Measurements from ENCODE around the gene FAM149A.

The FAM149A gene

DNA sequence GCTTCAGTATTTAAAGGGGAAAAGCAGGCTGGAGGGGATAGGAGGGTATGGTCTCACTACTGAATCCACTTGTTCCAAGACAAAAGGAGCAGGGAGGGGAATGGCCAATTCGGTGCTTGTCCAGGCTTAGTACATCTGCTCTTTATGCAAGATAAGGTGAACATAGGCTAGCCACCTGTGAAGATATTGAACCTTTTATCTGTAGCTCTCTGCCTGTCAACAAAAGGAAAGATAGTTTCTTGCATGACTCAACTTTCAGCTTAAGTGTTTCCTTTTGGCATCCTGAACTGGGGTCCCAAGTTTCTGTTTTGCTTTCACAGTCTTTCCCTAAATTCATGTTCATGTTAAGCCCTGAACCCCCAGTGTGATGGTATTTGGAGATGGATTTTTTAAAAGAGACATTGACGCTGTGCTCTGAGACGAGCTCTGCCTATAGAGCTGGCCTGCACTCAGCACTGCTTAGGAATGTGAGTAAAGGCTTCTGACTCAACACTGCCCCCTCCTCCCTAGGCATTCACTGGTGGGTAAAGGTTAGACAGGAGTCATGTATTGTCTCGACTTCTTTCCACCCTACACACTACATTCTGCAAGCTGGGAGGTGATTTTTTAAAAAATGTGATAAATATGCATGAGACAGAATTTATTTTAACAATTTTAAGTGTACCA lies 28.2 kb downstream of the FAM149A start:
- H3K9me3 ChIP-seq (ENCODE audit: control insufficient read depth, low read length) = no peaks in the 10 kb centered on the region
- no peak for DNase-seq
- H3K27me3 ChIP-seq (replicated peaks; ENCODE audit: control insufficient read depth, insufficient read depth, low read length, poor library complexity, severe bottlenecking) = no peaks in the 10 kb centered on the region
- H3K27ac ChIP-seq (ENCODE audit: insufficient read depth, low read length, poor library complexity, severe bottlenecking) = no peak overlapping the region
- H3K4me1 ChIP-seq (ENCODE audit: control insufficient read depth, insufficient read depth, low read length, poor library complexity, severe bottlenecking) = no peaks in the 10 kb centered on the region
- H3K36me3 ChIP-seq (ENCODE audit: control insufficient read depth, insufficient read depth, low read length) = no peaks in the 10 kb centered on the region
- no peak overlapping the region for H3K4me3 ChIP-seq (ENCODE audit: insufficient read depth, low read depth, low read length, poor library complexity, severe bottlenecking)

DNA sequence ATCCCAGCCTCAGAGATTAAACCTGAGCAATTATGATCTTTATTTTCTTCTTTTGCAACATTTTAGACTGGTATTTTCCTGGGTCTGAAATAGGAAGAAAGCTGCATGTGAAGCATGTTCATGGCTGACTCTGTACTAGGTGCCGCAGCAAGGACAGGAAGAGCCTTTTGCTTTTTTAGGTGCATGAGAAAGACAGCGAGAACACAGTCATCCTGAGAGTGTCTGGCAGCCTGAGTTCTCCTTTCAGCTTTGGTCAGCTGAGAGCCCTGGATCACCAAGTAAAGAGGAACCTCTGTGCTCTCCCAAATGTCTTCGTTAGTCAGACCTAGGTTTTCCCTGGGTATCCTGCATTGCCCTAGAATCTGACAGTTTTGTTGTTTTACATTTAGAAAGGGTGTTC lies 29.8 kb downstream of the FAM149A start:
- H3K4me3 ChIP-seq (ENCODE audit: insufficient read depth, low read depth, low read length, poor library complexity, severe bottlenecking) = no peak overlapping the region
- no peaks in the 10 kb centered on the region for H3K36me3 ChIP-seq (ENCODE audit: control insufficient read depth, insufficient read depth, low read length)
- no peaks in the 10 kb centered on the region for H3K4me1 ChIP-seq (ENCODE audit: control insufficient read depth, insufficient read depth, low read length, poor library complexity, severe bottlenecking)
- no peak for DNase-seq
- H3K9me3 ChIP-seq (ENCODE audit: control insufficient read depth, low read length) = no peaks in the 10 kb centered on the region
- H3K27ac ChIP-seq (ENCODE audit: insufficient read depth, low read length, poor library complexity, severe bottlenecking) = no peak overlapping the region
- H3K27me3 ChIP-seq (replicated peaks; ENCODE audit: control insufficient read depth, insufficient read depth, low read length, poor library complexity, severe bottlenecking) = no peaks in the 10 kb centered on the region

DNA sequence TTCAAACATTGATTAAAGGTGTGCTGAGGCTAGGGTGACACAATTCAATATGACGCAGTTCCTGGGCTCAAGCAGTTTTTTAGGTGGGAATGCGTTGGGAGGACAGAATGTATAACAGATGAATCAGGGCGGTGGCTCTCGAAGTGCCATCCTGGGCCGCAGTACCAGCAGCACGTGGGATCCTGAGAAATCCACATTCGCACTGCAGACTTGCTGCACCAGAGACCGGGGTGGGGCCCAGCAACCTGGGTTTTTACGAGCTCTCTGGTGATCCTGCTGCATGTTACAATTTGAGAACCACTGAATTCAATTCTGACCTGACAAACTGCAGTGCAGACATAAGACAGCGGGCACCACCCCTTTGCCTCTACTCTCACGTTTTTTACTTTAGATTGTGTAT lies 30.4 kb downstream of the FAM149A start:
- no peaks in the 10 kb centered on the region for H3K36me3 ChIP-seq (ENCODE audit: control insufficient read depth, insufficient read depth, low read length)

DNA sequence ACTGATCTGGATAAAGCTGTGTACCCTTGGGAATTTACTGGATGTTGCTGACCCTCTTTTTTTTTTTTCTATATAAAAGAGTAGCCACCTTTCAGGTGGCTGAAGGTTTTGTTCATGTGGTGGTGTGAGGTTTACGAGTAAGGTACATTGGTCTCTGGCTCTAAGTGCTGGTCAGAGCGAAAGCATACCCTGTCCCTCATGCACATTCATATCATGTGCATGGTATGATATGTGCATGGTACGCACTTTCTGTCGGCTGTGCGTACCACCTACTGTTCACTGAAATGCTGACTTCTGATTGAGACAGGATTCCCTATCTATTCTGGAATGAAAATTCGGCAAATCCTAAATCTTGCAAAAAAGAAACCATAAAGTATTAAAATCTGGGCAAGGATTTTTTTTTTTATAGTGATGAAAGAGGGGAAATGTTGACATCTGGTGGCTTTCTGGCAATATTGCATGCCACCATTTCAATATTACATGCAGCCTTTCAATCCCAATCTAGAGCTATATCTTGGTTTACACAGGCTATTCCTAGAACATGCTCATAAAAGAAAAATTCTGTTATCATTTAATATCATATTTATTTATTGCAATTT lies 32.8 kb downstream of the FAM149A start:
- H3K4me3 ChIP-seq (ENCODE audit: insufficient read depth, low read depth, low read length, poor library complexity, severe bottlenecking) = no peak overlapping the region
- no peak for DNase-seq

More for the DNA sequence above, 30.4 kb downstream of the FAM149A start:
- no peak overlapping the region for H3K27ac ChIP-seq (ENCODE audit: insufficient read depth, low read length, poor library complexity, severe bottlenecking)
- no peaks in the 10 kb centered on the region for H3K4me1 ChIP-seq (ENCODE audit: control insufficient read depth, insufficient read depth, low read length, poor library complexity, severe bottlenecking)
- H3K4me3 ChIP-seq (ENCODE audit: insufficient read depth, low read depth, low read length, poor library complexity, severe bottlenecking) = no peak overlapping the region
- DNase-seq = no peak
- H3K27me3 ChIP-seq (replicated peaks; ENCODE audit: control insufficient read depth, insufficient read depth, low read length, poor library complexity, severe bottlenecking) = no peaks in the 10 kb centered on the region
- H3K9me3 ChIP-seq (ENCODE audit: control insufficient read depth, low read length) = no peaks in the 10 kb centered on the region

DNA sequence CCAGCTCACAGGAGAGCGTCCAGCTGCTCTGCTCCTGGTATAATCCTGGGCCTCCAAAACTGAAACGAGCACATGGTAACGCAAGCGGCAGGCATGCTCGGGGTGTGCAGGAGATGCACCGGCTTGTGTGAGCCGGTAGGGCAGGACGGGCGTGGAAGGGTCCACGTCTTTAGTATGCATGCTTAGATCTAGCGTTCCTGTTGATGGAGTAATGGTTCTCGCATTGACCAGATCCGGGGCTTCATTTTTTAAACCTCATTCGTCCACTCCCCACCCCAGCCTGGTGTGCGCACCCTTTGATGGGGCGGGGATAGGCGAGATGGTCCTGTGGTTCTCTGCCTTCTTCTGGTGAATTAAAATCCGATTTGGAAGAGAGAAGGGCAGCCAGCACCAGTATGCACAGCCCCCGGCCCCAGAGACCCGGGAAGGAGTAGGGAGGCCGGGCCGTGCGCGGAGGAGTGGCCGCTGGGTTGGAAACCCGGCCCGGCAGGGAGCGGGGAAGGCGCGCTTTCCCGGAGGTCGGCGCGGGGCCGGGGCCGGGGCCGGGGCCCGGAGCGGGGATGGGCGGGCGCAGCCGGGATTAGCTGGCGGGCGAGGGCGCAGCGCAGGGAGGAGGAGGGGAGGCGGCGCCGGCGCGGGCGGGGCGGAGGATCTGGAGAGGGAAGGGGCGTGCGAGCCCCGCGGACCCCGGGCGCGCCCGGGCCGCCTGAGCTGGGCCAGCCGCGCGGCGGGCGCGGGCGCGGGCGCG lies 39.9 kb downstream of the FAM149A start:
- no peak overlapping the region for H3K27ac ChIP-seq (ENCODE audit: insufficient read depth, low read length, poor library complexity, severe bottlenecking)
- peaks cover 4% of the 10 kb centered on the region for H3K4me1 ChIP-seq (ENCODE audit: control insufficient read depth, insufficient read depth, low read length, poor library complexity, severe bottlenecking)
- peak overlapping the region; percentile 8 for H3K4me3 ChIP-seq (ENCODE audit: insufficient read depth, low read depth, low read length, poor library complexity, severe bottlenecking)
- peaks cover 10% of the 10 kb centered on the region for H3K27me3 ChIP-seq (replicated peaks; ENCODE audit: control insufficient read depth, insufficient read depth, low read length, poor library complexity, severe bottlenecking)
- no peaks in the 10 kb centered on the region for H3K36me3 ChIP-seq (ENCODE audit: control insufficient read depth, insufficient read depth, low read length)
- H3K9me3 ChIP-seq (ENCODE audit: control insufficient read depth, low read length) = no peaks in the 10 kb centered on the region
- no peak for DNase-seq

More for the DNA sequence above, 32.8 kb downstream of the FAM149A start:
- Histone ChIP-seq H3K36me3 (ENCODE audit: control insufficient read depth, insufficient read depth, low read length) (no peaks in the 10 kb centered on the region), H3K27ac (ENCODE audit: insufficient read depth, low read length, poor library complexity, severe bottlenecking) (no peak overlapping the region), H3K27me3 (replicated peaks; ENCODE audit: control insufficient read depth, insufficient read depth, low read length, poor library complexity, severe bottlenecking) (no peaks in the 10 kb centered on the region), H3K4me1 (ENCODE audit: control insufficient read depth, insufficient read depth, low read length, poor library complexity, severe bottlenecking) (no peaks in the 10 kb centered on the region), H3K9me3 (ENCODE audit: control insufficient read depth, low read length) (no peaks in the 10 kb centered on the region)

DNA sequence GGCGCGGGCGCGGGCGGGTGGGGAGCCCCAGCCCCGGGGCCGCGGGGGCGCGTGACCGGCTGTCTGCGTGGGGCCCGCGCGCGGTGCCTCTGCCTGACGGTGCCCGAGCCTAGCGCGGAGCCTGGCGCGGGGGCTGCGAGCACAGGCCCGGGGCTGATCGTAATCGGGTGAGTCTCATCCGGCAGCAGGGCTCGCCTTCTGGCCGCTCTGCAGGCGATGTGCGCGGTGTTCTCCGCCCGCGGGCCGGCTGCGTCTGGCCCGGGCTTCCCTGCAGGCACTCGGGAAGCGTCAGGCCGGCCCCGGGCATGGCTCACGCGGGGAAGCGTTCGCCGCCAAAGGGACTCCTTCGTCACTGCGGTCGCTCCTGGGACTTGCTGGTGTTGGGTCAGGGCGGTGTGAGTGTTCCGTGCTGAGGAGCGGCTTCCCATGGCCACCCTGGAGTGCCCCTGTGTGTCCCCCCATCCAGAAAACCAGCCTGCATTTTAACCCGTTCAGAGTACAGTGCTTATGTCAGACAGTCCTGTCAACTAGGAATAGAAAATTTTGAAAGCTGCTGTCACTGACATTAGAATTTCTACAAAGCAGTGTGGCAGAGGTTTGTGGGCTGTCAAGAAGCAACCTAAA lies 40.6 kb downstream of the FAM149A start:
- H3K36me3 ChIP-seq (ENCODE audit: control insufficient read depth, insufficient read depth, low read length) = no peaks in the 10 kb centered on the region
- DNase-seq = no peak
- peak overlapping the region; percentile 45 for H3K4me3 ChIP-seq (ENCODE audit: insufficient read depth, low read depth, low read length, poor library complexity, severe bottlenecking)
- no peaks in the 10 kb centered on the region for H3K9me3 ChIP-seq (ENCODE audit: control insufficient read depth, low read length)
- no peak overlapping the region for H3K27ac ChIP-seq (ENCODE audit: insufficient read depth, low read length, poor library complexity, severe bottlenecking)
- peaks cover 10% of the 10 kb centered on the region for H3K27me3 ChIP-seq (replicated peaks; ENCODE audit: control insufficient read depth, insufficient read depth, low read length, poor library complexity, severe bottlenecking)
- H3K4me1 ChIP-seq (ENCODE audit: control insufficient read depth, insufficient read depth, low read length, poor library complexity, severe bottlenecking) = peaks cover 4% of the 10 kb centered on the region

DNA sequence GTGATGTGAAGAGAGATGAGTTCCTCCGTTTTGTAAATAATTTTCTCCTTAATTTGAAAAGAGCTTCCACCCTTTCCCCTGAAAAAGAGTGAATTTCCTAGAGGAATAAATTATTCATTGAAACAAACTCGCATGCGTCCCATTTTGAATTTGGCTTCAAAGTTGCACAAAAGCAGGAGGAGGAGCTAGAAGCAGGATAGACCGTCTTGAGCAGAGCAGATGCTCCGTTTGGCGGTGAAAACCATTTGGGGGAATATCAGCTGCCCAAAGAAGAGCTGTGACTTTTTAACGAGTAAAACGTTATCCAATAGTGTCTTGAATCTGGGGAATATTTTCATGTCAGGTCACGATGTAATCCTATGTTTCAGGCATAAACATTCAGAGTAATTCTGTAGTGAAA lies 42.0 kb downstream of the FAM149A start:
- Histone ChIP-seq H3K36me3 (ENCODE audit: control insufficient read depth, insufficient read depth, low read length) (no peaks in the 10 kb centered on the region), H3K4me1 (ENCODE audit: control insufficient read depth, insufficient read depth, low read length, poor library complexity, severe bottlenecking) (peaks cover 4% of the 10 kb centered on the region), H3K4me3 (ENCODE audit: insufficient read depth, low read depth, low read length, poor library complexity, severe bottlenecking) (no peak overlapping the region), H3K27me3 (replicated peaks; ENCODE audit: control insufficient read depth, insufficient read depth, low read length, poor library complexity, severe bottlenecking) (peaks cover 10% of the 10 kb centered on the region), H3K9me3 (ENCODE audit: control insufficient read depth, low read length) (no peaks in the 10 kb centered on the region), H3K27ac (ENCODE audit: insufficient read depth, low read length, poor library complexity, severe bottlenecking) (no peak overlapping the region)
- no peak for DNase-seq

DNA sequence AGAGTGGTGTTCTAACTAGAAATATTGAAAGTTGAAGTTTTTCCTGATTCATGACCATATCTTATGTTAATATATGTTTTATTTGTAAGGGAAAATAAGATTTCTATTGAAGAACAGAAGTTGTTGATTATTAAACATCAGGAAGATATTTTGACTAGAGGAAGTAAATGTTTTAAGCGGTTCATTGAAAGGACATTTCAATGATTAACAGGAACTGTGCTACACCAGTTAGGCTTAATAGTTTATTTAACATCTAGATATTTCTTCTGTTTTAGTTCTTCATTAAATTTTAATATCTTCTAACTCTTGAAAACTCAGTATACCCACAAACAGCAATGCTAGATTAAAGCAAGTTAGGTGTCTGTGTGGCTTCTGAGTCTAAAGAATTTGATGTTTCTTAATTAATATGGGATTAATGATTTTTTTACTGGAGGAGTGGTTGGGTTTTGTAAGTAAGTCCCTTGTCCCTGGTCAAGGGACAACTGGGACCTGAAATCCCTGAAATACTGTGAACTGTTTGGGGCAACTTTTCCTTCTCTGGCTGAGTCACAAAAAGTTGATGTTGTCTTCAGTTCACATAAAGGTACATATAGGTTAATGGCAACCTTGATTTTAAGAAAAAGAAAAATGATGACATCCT lies 44.0 kb downstream of the FAM149A start:
- peaks cover 4% of the 10 kb centered on the region for H3K4me1 ChIP-seq (ENCODE audit: control insufficient read depth, insufficient read depth, low read length, poor library complexity, severe bottlenecking)
- no peak overlapping the region for H3K4me3 ChIP-seq (ENCODE audit: insufficient read depth, low read depth, low read length, poor library complexity, severe bottlenecking)
- H3K9me3 ChIP-seq (ENCODE audit: control insufficient read depth, low read length) = no peaks in the 10 kb centered on the region
- no peak overlapping the region for H3K27ac ChIP-seq (ENCODE audit: insufficient read depth, low read length, poor library complexity, severe bottlenecking)
- no peak for DNase-seq
- no peaks in the 10 kb centered on the region for H3K36me3 ChIP-seq (ENCODE audit: control insufficient read depth, insufficient read depth, low read length)
- H3K27me3 ChIP-seq (replicated peaks; ENCODE audit: control insufficient read depth, insufficient read depth, low read length, poor library complexity, severe bottlenecking) = peaks cover 10% of the 10 kb centered on the region

DNA sequence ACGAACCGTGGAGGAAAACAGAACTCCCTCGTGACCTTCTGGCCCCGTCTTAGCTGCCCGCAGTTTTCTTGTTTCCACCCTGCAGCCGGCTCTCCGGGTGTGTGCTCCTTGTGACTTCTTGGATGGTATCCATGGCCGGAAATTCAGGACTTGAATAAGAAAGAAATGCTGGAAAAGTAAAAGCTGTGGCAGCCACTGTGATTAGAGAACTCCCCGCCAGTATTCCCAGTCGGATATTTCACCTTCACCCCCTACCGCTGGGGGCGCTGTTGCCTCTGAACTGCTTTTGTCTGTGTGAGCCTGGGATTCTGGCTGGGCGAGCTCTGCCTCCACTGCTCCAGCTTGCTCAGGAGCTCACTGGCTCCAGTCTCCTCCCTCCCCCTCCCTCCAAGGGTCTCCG lies 45.4 kb downstream of the FAM149A start:
- Histone ChIP-seq H3K27me3 (replicated peaks; ENCODE audit: control insufficient read depth, insufficient read depth, low read length, poor library complexity, severe bottlenecking) (peaks cover 9% of the 10 kb centered on the region), H3K4me1 (ENCODE audit: control insufficient read depth, insufficient read depth, low read length, poor library complexity, severe bottlenecking) (peaks cover 4% of the 10 kb centered on the region), H3K9me3 (ENCODE audit: control insufficient read depth, low read length) (no peaks in the 10 kb centered on the region), H3K27ac (ENCODE audit: insufficient read depth, low read length, poor library complexity, severe bottlenecking) (no peak overlapping the region), H3K36me3 (ENCODE audit: control insufficient read depth, insufficient read depth, low read length) (no peaks in the 10 kb centered on the region), H3K4me3 (ENCODE audit: insufficient read depth, low read depth, low read length, poor library complexity, severe bottlenecking) (no peak overlapping the region)
- DNase-seq = peak in 1 of 3 donors; percentile 11
